OCI-M2 (cell line): ENCODE data around the gene DDR2.

Experiments
- DNase-seq: peaks from one replicate; lab custom pipeline; 2025; ENCODE audit not compliant: unreplicated experiment; lab: John Stamatoyannopoulos, UW

DDR2 gene

DNA sequence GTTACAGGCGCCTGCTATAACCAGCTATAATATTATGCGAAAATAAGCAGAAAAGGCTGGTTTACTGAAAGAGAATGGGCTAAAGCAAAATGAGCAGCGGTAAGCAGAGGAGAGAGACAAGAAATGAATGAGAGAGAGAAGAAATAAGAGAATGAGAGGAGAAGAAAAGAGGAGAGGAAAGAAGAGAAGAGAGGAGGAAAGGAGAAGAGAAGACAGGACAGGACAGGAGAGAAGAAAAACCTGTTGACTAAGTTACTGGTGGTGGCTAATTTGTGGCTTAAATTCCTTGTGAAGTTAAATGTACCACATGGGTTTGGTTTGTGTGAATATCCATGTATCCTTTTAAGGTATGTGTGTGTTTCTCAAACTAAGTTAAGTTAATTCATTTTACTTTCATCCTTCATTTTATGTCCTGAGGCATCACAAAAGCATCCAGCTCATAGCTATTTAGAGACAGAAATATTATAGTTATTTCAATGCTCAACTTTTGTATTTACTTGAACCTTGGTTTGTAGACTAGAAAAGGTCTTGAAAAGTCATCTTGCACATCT, 3.1 kb upstream of the DDR2 start:
- DNase-seq, result no peak

DNA sequence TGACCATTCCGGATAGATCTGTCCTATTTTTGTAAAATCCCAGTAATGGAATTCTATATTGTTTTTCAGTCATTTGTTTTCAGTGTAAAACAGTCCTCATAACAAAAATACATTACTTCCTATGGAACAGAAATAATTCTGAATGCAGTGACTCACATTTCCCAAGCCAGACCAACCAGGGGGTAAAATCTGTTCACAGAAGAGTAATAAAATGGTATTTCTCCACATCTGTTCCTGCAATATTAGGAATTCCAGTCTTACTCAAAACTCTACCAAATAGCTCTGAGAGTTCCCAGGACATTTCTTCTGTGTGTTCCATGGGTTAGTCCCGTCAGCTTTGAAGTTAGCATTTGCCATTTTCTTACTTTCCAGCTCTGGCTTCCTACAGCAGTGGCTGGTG, 2.6 kb upstream of the DDR2 start:
- no peak for DNase-seq

DNA sequence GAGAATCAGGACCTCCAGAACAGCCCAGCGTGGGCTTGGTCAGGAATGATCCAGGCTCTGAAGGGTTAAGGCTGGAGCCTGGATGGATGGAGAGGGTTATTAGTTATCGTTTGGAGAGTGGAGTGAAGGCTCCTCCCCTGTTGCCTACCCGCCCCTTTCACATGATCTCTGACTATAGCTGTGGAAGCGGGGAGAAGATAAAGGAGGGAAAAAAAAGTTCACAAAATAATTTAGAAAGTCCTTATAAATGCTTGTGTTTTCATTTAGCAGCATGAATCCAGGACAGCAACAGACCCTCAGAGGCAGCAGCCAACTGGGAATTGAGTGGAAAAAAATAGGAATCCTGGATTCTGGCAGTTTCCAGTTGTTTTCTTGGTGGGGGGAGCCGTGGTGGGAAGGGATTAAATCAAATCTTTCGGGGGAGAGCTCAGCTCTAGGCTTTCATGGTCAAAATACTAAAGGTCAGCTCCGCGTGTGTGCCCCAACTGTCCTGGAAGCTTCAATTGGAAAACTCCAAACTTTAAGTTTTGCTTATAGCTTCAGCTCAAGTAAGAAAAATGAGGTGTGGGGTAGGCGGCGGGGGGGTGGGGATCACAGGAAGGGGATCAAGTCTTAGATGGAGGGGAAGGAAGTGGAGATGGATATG, 595 bp upstream of the DDR2 start:
- DNase-seq, result no peak

DNA sequence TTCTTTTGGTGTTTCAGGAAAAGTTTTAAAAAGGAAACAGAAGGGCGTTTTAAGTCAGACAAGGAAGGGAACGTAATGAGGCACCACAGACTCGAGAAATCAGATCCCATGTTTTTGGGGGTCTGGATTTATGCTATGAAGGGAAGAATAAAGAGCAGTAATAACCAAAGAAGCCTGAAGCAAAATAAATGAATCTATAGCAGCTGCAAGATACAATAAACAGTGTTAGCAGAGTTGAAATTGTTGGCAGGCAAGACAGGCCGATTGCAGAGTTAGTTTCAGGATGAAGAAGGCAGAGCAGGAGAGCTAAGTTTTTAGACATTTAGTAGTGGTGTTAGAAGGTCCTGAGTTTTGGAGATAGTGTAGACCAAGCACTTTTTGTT, 425 bp downstream of the DDR2 start:
- no peak for DNase-seq

DNA sequence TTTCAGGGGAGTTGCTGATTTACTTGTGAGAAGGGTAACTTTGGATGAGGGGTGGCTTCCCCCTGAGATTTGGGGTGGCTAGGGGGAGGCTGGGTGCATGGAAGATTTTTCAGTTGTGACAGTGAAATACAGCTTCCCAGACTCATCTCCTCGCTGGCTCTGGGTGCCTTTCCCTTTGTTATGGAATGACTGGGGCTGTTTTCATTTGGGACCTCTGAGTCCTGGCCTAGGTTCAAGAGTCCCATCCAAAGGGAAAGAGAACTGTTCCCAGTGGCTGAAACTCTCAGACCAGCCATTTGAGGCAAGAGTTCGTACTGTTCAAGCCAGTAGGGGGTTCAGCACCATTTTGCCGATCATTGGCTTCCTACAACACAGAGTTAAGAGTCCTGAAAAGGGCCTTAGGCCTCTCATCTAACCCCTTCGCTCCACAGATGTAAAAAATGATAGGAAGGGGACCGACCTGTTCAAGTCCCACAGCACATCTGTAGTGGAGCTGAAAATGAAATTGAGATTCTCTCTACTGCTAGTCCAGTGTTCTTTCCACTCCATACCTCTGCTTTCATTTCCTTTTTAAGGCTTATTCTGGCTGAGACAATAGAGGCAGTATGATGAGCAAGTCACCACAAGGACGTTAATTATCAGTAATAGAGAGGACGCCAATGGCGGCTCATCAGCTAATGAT, 958 bp downstream of the DDR2 start:
- DNase-seq, result no peak

DNA sequence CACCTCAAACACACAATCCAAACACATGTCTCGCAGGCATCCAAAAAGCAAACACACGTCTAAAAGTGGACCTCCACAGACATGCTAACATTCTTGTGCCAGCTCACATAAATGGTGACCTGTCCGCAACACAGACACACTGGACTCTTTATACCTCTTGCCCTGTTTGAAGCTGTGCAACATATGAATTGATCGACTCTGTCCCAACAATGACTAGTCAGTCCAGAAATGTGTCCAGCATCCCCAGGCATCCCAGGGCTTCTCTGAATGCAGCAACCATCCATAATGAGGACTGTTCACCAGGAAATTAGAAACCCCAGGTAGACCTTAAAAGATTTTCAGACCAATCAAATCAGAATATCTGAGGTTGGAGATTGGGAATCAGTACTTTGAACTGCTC, 3.2 kb downstream of the DDR2 start:
- no peak for DNase-seq

DNA sequence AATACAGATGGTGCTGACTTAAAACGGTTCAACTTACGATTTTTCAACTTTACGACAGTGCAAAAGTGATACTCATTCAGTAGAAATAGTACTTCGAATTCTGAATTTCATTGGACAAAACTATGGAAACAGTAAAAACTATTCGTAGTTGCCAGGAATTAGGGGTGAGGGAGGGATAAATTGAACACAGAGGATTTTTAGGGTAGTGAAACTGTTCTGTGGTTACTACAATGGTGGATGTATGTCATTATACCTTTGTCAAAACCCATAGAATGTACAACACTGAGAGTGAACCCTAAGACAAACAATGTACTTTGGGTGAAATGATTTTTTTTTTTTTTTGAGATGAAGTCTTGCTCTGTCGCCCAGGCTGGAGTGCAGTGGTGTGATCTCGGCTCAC, 7.5 kb downstream of the DDR2 start:
- no peak for DNase-seq

DNA sequence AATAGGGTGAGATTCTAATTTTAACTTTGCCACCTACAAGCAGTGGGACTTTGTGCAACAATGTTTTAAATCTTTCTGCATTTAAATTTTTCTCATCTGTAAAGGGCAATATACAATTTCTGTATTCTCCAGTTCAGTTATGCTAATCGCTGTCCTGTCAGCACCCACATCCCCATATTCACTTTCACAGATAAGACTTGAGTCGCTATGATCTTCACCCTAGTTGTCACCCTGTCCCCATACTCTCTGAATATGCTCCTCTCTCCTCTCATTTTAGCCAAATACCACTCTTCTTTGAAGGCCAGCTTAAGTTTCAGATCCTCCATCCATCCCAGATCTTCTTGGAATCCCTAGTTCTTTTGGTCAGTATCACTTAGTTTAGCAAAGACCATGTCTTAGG, 8.8 kb downstream of the DDR2 start:
- no peak for DNase-seq

DNA sequence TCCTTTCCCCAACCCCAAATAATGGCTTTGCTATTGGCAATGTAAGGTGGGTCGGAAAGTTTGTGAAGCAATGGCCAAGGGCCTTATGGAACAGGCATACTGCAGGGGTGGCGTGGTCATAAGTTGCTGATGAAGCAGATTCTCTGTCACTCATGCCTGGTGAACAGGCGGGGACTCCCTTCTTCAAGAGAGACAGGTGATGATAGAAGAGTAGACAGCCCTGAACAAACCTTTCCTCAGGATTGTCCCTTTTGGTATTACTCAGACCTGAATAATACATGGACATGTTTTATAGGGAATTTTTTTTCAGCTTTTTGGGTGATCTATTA, 12.7 kb downstream of the DDR2 start:
- DNase-seq, result no peak

DNA sequence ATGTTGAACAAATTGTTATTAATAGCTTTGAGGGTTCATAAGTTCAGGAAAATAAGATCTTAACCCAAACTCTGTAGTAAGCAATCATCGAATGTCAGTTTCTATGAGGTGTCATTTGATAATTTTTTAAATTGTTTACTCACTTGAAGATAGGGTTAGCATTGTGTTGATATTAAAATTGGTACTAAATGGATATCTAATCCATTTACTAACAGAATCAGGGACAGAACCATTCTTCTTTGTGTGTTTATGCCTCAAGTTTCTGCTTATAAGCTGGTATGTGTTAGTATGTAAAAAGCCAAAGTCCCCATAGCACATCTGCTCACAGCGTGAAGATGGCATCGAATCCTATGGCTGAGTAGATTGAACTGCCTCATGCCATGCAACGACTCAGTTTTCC, 13.4 kb downstream of the DDR2 start:
- no peak for DNase-seq

DNA sequence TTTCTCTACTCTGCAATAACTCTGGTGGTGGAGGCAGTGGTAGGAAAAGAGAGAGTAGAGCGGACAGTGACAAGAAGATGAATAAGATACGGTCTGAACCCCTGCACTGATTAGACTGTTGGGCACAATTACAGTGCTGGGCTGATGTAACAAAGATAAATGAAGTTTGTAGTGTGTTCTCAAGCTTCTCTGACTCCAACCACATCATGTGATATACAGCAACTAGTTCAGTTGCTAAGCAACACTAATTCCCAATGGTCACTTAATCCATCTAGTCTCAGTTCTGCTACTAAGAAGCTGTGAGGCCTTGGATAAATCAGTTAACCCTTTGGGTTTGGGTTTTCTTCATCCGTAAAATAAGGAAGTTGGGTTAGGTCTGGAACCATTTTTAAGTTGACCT, 17.3 kb downstream of the DDR2 start:
- no peak for DNase-seq

DNA sequence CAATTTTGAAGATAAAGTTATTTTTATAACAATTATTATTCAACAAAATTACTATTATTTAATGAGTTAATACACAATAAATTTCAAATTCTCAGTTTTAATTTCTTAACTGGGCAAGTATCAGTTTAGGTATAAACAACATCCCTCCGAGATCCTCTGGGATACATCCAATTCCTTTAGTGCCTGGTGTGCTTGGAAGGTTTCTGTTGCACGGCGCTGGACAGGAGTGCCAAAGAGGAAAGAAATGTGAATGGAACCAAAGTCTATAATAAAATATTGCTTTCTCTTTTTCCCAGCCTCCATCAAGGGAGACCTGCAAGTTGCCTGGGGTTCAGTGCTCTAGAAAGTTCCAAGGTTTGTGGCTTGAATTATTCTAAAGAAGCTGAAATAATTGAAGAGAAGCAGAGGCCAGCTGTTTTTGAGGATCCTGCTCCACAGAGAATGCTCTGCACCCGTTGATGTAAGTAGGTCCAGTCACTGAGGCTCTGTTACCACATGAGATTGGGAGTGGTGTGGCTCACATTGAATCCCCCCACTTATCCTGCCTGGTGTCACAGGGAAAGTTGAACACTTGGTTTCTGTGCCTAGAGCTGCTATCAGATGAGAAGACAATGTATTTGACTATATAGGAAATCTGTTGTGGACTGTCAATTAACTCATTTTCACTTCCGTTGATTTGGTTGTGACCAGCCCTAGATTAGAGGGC, 22.8 kb downstream of the DDR2 start:
- DNase-seq, result no peak

DNA sequence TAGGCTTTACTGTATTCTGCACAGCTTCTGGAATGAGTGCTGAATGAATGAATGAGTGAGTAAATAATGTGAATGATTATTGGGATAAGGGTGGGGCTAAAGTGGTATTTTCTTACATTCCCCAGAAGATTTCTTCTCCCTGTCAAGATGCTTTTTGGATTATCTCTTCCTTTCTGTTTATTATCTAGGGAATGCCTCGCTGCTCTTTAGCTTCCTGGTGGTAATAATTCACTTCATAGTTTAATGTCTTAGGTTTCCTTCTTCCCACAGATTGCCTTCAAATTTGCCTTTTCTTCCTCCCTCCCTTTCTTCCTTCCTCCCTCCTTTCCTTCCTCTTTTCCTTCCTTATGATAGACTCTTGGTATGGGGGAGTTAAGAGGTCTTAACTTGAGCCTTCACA, 24.0 kb downstream of the DDR2 start:
- no peak for DNase-seq

DNA sequence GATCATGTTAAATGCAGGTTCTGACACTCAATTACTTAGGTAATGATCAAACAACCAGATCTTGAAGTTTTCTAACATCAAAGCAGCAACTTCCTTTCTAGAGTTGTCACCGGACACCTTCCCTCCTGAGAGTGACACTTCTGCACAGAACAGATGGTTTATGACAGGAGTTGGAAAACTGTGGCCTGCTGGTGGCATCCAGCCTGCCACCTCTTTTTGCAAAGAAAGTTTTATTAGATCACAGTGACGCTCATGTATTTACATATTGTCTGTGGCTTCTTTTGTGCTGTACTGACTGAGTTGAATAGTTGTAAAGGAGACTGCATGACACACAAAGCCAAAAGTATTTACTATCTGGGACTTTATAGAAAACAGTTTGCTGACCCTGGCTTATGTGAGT, 28.3 kb downstream of the DDR2 start:
- DNase-seq, result no peak

DNA sequence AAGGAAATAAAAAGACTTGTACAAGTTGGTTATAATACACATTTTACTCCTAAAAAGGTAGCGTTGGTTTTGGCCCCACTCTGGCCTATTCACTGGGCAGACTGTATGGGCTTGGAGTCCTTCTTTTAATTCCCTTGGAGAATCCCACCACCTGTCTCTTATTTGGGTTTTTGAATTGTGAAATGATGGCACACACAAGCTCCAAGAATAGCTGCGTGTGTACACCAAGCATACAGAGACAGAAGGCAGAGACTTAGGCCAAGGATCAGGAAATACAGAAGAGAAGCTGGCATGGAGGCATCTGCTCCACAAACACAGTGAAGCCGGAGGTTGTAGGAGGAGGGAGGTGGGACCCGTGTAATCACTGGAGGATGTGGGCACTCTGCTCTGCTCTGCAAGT, 29.1 kb downstream of the DDR2 start:
- no peak for DNase-seq

DNA sequence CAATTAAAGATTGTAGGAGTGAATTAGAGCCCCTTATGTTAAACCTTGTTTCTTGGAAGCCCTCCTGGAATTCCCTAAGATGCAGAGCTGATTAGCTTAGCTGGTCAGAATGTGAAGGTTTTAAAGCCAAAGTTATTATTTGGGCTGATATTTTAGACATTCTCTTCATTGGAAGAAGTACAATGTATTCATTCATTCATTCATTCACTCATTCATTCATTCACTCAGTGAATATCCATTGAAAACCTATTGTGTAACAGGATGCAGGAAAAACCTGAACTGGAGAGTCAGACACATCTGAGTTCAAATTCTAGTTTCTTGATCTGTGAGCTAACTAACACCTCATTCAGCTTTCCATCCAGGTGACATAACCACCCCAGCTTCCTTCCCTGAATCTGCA, 29.7 kb downstream of the DDR2 start:
- no peak for DNase-seq

DNA sequence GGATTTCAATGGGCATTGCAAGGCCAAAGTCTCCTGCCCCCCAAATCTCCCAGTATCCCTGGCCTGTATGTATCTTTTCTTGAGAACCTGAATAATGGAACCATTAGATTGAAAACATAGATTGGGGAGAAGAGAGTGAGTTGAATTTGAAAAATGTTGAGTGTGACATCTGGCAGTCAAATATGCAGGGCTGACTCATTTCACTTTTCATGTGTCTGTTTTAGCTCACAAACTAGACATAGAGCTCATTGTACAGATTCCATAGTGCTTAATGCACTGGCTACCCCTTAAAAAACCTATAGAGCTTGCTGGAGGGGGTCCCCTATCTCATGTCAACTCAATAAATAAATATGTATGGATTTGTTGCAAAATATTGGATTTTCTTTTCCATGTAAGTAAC, 30.8 kb downstream of the DDR2 start:
- DNase-seq, result no peak

DNA sequence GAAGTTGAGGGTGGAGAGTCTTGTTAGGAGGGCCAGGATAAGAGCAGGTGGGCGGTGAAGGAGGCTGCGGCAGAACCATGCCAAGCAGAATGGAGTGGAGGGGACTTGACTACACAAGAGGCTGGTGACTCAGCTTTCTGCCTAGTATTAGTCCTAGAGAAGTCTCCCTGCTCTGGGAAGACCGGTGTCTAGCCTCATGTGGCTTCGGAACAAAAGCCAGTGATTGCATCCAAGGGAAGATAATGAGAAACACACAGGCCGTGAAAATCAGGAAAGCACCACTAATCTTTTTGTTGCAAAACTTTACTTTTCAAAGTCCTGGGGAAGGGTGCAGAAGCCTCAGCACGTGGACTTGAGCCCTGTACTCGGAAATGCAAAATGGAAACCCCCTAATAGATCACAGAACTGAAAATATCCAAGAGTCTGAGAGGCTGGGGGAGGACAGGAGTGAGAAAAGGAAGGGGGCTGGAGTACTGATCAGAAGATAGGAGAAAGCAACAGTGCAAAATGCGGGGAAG, 31.4 kb downstream of the DDR2 start:
- no peak for DNase-seq

DNA sequence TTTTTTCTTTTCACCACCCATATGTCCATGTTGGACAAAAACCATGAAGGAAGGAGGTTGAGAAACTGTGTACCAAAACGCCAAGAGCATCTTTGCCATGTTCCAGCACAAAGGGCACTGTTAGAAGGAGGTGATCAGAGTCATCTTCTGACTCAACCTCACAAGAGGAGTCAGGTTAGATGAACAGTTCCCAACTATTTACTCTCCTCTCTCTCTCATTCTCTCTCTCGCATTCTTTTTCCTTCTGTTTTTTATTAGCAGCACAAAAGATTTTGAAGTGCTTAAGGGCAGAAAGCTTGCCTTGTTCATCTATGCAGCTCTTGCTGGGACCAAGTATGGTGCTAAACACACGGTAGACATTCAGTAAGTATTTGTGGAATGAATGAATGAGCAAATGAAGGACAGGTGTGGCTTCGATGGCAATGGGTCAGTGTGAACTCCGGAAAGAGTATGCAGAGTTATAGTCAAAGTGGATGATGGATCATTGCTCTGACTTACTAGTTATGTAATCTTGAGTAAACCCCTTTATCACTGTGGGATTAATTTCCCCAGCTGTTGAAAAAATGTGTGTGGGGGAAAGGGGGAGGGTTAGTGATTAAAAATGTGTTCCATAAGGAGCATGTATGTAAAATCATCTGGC, 33.9 kb downstream of the DDR2 start:
- DNase-seq, result no peak

DNA sequence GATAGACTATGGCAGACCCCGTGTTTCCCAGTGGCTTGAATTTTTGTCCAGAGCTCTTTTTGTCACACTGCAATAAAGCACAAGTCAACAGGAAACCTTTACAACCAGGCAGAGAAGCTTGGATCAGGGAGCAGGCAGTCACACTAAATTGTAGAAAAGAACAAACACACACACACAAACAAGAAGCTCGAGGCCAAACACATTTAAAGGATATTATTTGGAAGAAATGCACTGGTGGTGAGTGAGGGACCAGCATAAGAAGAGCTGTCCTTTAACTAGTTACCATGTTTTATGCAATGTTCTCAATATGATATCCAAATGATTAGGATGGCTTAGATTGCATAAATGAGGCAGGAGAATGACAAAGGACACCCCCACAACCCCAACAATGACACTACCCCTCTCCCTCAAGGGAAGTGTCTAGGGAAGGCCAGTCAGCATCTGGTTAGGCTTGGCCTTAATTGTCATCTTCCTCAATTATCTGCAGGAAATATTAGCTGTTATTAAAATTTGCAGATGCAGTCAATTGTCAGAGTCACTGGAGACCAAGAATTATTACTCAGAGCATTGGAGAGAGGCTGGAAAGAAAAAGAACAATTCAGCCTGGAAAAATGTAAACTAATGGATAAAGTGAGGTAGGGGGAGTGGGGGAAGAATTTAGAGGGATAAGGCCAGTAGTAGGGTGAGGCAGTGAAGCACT, 35.3 kb downstream of the DDR2 start:
- DNase-seq, result no peak
